NCI-H526 (cell line): Measurements from ENCODE around the gene ECSCR.

ENCODE experiments used
- DNase-seq, 2 experiments: peaks; one replicate each; lab custom pipeline; 2025; lab: John Stamatoyannopoulos, UW

The ECSCR gene

GRCh38 chr5:139474890-139475791 is 12.6 kb upstream of the ECSCR start:
- peak; percentile 16 to 46 for DNase-seq

GRCh38 chr5:139473565-139473964 is 11.0 kb upstream of the ECSCR start:
- DNase-seq: no peak

- no peak for DNase-seq
These were observed 10.6 kb upstream of the ECSCR start for GRCh38 chr5:139473105-139473504.

- no peak for DNase-seq
These were observed 10.0 kb upstream of the ECSCR start for GRCh38 chr5:139472386-139473030.

- DNase-seq: no peak
These were observed 8.3 kb upstream of the ECSCR start, which contains the start of gene SMIM33 for GRCh38 chr5:139470821-139471300. Gene SMIM33 (plus strand): TSS chr5:139471004. CDS start chr5:139471122, 118 bp downstream.

GRCh38 chr5:139468421-139468931 is 5.9 kb upstream of the ECSCR start:
- no peak for DNase-seq

- no peak for DNase-seq
These were observed 845 bp downstream of the ECSCR start for GRCh38 chr5:139461698-139462097.

GRCh38 chr5:139461176-139461575 is 1.4 kb downstream of the ECSCR start:
- DNase-seq: no peak

GRCh38 chr5:139460455-139460854 is 2.1 kb downstream of the ECSCR start:
- no peak for DNase-seq

- peak in 1 of 2 experiments; percentile 28 for DNase-seq
These were observed 3.0 kb downstream of the ECSCR start for GRCh38 chr5:139459451-139459934.

- DNase-seq: no peak
These were observed 3.7 kb downstream of the ECSCR start for GRCh38 chr5:139458580-139459407.

GRCh38 chr5:139457653-139458306 is 4.8 kb downstream of the ECSCR start:
- no peak for DNase-seq

GRCh38 chr5:139457241-139457640 is 5.3 kb downstream of the ECSCR start:
- no peak for DNase-seq

GRCh38 chr5:139456776-139457175 is 5.8 kb downstream of the ECSCR start:
- DNase-seq: no peak

GRCh38 chr5:139454568-139455290 is 7.8 kb downstream of the ECSCR start:
- no peak for DNase-seq

GRCh38 chr5:139453683-139454567 is 8.6 kb downstream of the ECSCR start:
- no peak for DNase-seq

GRCh38 chr5:139451878-139452660 is 10.5 kb downstream of the ECSCR start:
- DNase-seq: no peak

- no peak for DNase-seq
These were observed 11.4 kb downstream of the ECSCR start for GRCh38 chr5:139451176-139451575.
